Measurements from ENCODE around the gene WDR74.

GRCh38 chr11:62847767-62848314, 8.5 kb upstream of the WDR74 start:
- no peak for TF ChIP-seq CTCF (IDR thresholded peaks at IDR 0.05; ENCODE audit: insufficient read depth, low read length)
- no peak for TF ChIP-seq POLR2AphosphoS5 (IDR thresholded peaks at IDR 0.05; ENCODE audit: low read depth)
- no peak for TF ChIP-seq REST (IDR thresholded peaks at IDR 0.05; ENCODE audit: insufficient replicate concordance, low read depth)
